T47D (cell line): ENCODE results near the gene CXorf66.
"Not testable (repeated sequence)": the region's sequence is repeated elsewhere in the genome, so short reads cannot be mapped to it uniquely, and the experiment has no call there.

ENCODE experiments used
- DNase-seq, 2 experiments: peaks; one replicate each; pipeline versions ENCODE4 v3.0.0 to v3.0.0-alpha.2; 2011 to 2012; ENCODE audit warnings: low read depth in 1 of 2, low spot score in 1 of 2
- JUND ChIP-seq: IDR thresholded peaks from 2 replicates; pipeline ENCODE4 v1.6.1; 2012; ENCODE audit warnings: low read depth
- in situ Hi-C: cut with HindIII; loops from 2 replicates; pipeline ENCODE4 v1.10.0; 2016; ENCODE audit warnings: low sequenced_read_pairs, low pct_unique_long_range_greater_than_20kb

CXorf66 gene

DNA sequence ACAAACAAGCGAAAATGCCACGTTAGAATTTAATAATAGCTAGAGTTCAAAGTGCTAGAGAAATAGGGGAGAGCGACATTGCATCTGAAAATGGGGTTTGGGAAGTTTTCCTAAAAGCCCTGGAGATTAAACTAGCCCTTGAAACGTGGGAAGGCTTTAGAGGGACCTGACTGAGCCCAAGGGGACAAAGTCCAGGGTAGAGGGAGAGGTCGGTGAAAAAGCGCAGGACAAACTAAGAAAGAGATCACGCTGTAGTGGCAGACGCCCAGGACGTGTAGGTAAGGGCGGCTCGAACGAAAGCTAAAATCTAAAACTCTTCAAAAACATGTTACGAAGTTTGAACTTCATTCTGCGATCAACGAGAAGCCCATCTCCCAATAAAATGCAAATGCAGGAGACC is 31.4 kb downstream of the CXorf66 start:
- in situ Hi-C loops: no loop called here
- no peak for DNase-seq
- no peak for TF ChIP-seq JUND

- TF ChIP-seq JUND: no peak
- in situ Hi-C loops: no loop called here
- peak in 1 of 2 experiments; percentile 82 for DNase-seq
These were observed 32.2 kb downstream of the CXorf66 start, which contains the start of gene ATP11C for GRCh38 chrX:139932901-139933796. Gene ATP11C (minus strand): TSS chrX:139933053. CDS start chrX:139932042, 1,011 bp downstream.

GRCh38 chrX:139932073-139932900 is 33.0 kb downstream of the CXorf66 start:
- no peak for TF ChIP-seq JUND
- DNase-seq: peak in 1 of 2 experiments; percentile 23
- in situ Hi-C loops: no loop called here

DNA sequence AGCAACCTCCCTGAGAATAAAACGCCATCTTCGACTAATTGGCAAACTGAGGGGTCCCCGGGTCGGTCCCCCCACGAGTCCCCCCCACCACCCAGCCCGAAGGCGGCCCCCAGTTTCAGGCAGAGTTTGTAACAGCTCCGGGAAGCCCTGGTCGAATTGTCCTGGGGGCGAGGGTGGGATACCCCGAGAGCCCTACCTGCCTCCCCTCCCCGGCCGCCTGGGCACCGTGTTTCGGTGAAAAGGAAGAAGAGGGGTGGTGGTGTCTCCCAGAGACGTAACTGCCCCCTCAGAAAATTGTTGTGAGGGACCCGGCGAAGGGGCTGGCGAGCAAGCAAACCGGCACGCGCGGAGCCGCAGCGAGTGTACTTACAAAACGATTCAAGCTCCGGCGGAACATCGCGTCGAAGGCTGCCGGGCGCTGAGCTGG is 33.7 kb downstream of the CXorf66 start:
- no peak for DNase-seq
- in situ Hi-C loops: no loop called here
- no peak for TF ChIP-seq JUND

DNA sequence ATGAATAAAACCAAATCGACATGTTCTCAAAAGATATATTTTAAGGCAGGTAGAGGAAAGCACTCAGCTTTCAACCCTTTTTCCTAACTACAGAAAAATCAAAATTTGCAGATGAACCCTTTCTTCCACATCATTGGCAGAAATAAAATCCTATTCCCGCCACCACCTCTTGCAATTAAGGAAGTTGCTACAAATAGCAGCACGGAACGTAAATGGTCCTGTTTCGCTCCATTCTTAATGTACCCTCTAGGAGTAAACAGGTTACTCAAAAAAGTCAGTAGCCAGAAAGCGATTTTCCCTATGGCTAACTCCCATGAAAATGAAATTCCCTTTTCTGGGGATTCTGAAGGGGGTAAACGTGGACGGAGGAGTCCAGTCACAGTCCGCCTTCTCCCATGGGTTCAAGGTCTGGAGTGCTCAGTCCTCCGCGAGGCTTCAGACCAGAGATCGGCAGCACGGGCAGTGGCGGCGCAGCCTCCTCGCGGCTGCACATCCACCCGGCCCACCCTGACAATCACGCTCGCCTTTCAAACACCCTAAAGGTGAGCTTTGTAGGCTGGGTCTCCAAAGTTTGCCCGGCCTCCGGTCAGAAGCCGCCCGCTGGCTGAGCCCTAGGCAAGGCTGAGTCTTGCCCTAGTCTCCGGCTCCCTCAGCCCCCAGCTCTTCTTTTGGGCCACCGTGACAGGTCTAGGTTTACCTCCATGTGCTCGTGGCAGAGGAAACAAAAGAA is 34.2 kb downstream of the CXorf66 start:
- TF ChIP-seq JUND: no peak
- peak in 1 of 2 experiments; percentile 8 for DNase-seq
- in situ Hi-C loops: no loop called here

DNA sequence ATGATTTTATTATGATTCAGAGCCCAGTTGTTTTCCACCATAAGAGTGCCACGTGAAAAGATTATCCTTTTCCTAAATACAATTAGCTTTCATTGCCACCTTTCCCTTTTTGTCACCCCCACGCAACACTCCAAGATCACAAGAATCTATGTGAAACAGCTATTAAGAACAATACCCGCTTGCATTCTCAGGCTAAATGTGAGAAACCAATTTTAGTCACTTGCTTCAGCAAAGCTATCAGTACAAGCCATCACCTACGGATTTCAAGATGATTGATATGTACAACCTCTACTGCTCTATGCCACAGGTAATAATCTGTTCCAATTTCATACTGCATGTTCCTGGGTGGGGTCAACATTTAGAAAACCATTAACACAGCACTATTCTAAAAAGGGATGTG is 34.9 kb downstream of the CXorf66 start:
- no peak for DNase-seq
- in situ Hi-C loops: no loop called here
- no peak for TF ChIP-seq JUND

DNA sequence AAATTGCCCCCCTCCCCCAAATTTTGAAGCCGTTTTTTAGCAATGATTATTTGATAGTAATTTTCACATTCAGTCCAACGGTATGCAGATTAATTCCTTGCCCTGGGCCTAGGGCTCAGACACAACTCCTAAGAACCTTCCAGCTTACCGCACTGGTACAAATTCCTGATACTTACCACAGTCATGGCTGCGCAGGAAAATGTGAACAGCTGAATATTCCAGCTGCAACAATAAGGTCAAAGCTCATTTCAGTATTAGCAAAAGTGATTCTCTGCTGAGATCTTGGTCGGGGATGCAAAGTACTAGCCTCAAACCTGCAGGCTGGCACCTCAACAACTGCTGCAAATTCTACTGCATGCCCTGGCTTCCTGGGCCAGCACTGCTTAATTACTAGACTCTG is 35.4 kb downstream of the CXorf66 start:
- TF ChIP-seq JUND: no peak
- no peak for DNase-seq
- in situ Hi-C loops: no loop called here

DNA sequence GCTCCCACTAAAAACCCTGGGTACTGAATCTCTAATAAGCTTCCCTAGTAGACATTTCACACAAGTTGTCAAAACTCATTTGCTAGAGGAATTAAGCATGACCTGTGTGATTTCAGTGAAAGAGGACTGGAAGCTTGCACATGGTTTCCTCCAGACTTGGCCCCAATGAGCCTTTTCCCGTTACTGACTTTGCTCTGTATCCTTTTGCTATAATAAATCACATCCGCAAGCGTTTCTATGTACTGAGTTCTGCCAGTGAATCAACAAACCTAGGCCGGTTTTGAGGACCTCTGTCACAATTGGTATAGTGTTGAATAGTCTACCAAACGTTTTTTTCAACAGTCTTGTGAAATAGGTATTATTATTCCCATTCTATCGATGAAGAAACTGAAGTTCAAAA is 40.6 kb downstream of the CXorf66 start:
- DNase-seq: no peak
- in situ Hi-C loops: no loop called here
- TF ChIP-seq JUND: no peak

- no peak for TF ChIP-seq JUND
- in situ Hi-C loops: no loop called here
These were observed 41.1 kb downstream of the CXorf66 start for GRCh38 chrX:139924069-139924695.

GRCh38 chrX:139921142-139921541 is 44.2 kb downstream of the CXorf66 start:
- in situ Hi-C loops, DNase-seq: not testable (repeated sequence)

More at GRCh38 chrX:139924069-139924695, 41.1 kb downstream of the CXorf66 start:
- DNase-seq: no peak

DNA sequence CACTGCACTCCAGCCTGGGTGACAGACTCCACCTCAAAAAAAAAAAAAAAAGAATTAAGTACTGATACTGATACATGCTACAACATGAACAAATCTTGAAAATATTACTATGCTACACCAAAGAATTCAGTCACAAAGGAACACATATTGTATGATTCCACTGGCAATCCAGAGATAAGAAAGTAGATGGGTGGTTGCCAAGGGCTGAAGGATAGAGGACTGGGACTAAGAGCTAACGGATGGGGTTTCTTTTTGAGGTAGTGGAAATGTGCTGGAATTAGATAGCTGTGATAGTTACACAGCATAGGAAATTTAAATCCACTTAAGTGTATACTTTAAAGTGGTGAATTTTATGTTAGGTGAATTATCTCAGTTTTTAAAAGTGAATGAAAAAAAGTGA is 45.0 kb downstream of the CXorf66 start:
- no peak for DNase-seq
- in situ Hi-C loops: no loop called here
- TF ChIP-seq JUND: no peak

DNA sequence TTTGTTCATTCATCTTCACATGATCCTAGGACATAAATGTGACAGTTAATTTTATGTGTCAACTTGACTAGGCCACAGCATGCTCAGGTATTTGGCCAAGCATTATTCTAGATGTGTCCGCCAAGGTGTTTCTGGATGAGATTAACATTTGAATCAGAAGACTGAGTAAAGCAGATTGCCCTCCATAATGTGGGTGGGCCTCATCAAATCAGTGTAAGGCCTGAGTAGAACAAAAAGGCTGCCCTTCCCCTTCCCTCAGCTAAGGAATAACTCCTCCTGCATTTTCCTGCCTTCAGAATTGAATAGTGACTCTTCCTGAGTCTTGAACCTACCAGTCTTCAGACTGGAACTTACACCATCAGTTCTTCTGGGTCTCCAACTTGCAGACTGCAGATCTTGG is 50.9 kb downstream of the CXorf66 start:
- TF ChIP-seq JUND: no peak
- in situ Hi-C loops: no loop called here
- DNase-seq: no peak
